IMR-90 (cell line): ENCODE data around the gene PIK3C2B.

Experiments
- BHLHE40 ChIP-seq: fragments of 150-350 bp; IDR thresholded peaks from 2 replicates; pipeline ENCODE4 v1.6.1; 2016; ENCODE audit warnings: mild to moderate bottlenecking, low read depth, low read length
- CEBPB ChIP-seq: IDR thresholded peaks from 2 replicates; pipeline ENCODE4 v1.6.1; 2012; ENCODE audit warnings: low read depth, low read length, improper control_type of control experiment
- CHD1 ChIP-seq: IDR thresholded peaks from 2 replicates; pipeline ENCODE4 v1.6.1; 2012; ENCODE audit warnings: low read depth, low read length, improper control_type of control experiment
- CTCF ChIP-seq: conservative IDR thresholded peaks from 2 replicates; pipeline ENCODE4 v1.5.1; 2012; ENCODE audit warnings: mild to moderate bottlenecking, low read depth, low read length, improper control_type of control experiment
- FOS ChIP-seq: fragments of 150-350 bp; IDR thresholded peaks from 2 replicates; pipeline ENCODE4 v1.6.1; 2016; ENCODE audit warnings: low read depth, low read length
- MAFK ChIP-seq: IDR thresholded peaks from 2 replicates; pipeline ENCODE4 v1.6.1; 2012; ENCODE audit warnings: low read depth, low read length, improper control_type of control experiment
- POLR2A ChIP-seq: IDR thresholded peaks from 2 replicates; pipeline ENCODE4 v1.6.1; 2012; ENCODE audit warnings: mild to moderate bottlenecking, low read depth, low read length
- RAD21 ChIP-seq: IDR thresholded peaks from 2 replicates; pipeline ENCODE4 v1.6.1; 2012; ENCODE audit warnings: low read length, improper control_type of control experiment
- RCOR1 ChIP-seq: IDR thresholded peaks from 2 replicates; pipeline ENCODE4 v1.6.1; 2012; ENCODE audit warnings: mild to moderate bottlenecking, low read length, improper control_type of control experiment; ENCODE audit not compliant: insufficient replicate concordance
- RFX5 ChIP-seq: IDR thresholded peaks from 2 replicates; pipeline ENCODE4 v1.8.0; 2012; ENCODE audit warnings: low read depth, mild to moderate bottlenecking, low read length, moderate library complexity
- SMC3 ChIP-seq: fragments of 150-350 bp; IDR thresholded peaks from 2 replicates; pipeline ENCODE4 v1.6.1; 2016; ENCODE audit warnings: low read depth, mild to moderate bottlenecking, antibody characterized with exemption, low read length, moderate library complexity
- TF ChIP-seq, protein P1 (sequence below): fragments of 150-350 bp; IDR thresholded peaks from 2 replicates; pipeline ENCODE4 v1.6.1; 2017; ENCODE audit warnings: mild to moderate bottlenecking, antibody characterized with exemption, low read length, low read depth

GRCh38 chr1:204503122-204503912 lies 8.7 kb upstream of the PIK3C2B start:
- TF ChIP-seq RCOR1 (no peak), POLR2A (no peak), CTCF (peak; percentile 83), RAD21 (peak; percentile 90), BHLHE40 (no peak), CEBPB (no peak), SMC3 (peak; percentile 83), CHD1 (no peak), FOS (no peak), RFX5 (no peak), MAFK (no peak)
- TF ChIP-seq, protein P1, sequence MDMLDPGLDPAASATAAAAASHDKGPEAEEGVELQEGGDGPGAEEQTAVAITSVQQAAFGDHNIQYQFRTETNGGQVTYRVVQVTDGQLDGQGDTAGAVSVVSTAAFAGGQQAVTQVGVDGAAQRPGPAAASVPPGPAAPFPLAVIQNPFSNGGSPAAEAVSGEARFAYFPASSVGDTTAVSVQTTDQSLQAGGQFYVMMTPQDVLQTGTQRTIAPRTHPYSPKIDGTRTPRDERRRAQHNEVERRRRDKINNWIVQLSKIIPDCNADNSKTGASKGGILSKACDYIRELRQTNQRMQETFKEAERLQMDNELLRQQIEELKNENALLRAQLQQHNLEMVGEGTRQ: no peak
